Cardiac muscle cell (in vitro differentiated cells and primary cell): Measurements from ENCODE around the gene PQBP1. TPM values are rescaled to one million over a fixed set of nuclear protein-coding genes. Genes with fewer than 3 reads are reported as not detected.
A peak's percentile ranks its signal among the peaks of the same experiment; 100 is the strongest.

Experiments
- DNase-seq, 2 donors: peaks; one replicate each; pipeline versions ENCODE4 v3.0.0 to v3.0.0-alpha.2; 2010 to 2017; ENCODE audit warnings: low read depth in 1 of 2, low spot score in 1 of 2
- H3K27ac ChIP-seq: fragments of 200-600 bp; sonication (generic); 2 replicates; pipeline ENCODE4 v1.5.1; 2016
- H3K27me3 ChIP-seq: fragments of 200-600 bp; sonication (generic); 2 replicates; pipeline ENCODE4 v1.6.0; 2016; ENCODE audit warnings: control low read depth
- H3K36me3 ChIP-seq: fragments of 200-600 bp; sonication (generic); 2 replicates; pipeline ENCODE4 v1.5.1; 2016; ENCODE audit warnings: control low read depth
- H3K4me1 ChIP-seq: fragments of 200-600 bp; sonication (generic); 2 replicates; pipeline ENCODE4 v1.8.1; 2017; ENCODE audit warnings: low read depth, mild to moderate bottlenecking, mixed run types
- H3K4me3 ChIP-seq: fragments of 200-600 bp; sonication (generic); 2 replicates; pipeline ENCODE4 v1.5.1; 2016; ENCODE audit warnings: mild to moderate bottlenecking
- H3K9me3 ChIP-seq: fragments of 200-600 bp; sonication (generic); 2 replicates; pipeline ENCODE4 v1.5.1; 2017; ENCODE audit warnings: low read depth, mild to moderate bottlenecking, control low read depth
- polyA plus RNA-seq: library from polyadenylated mRNA; unstranded; fragments of >200 nt; fragmentation: Nextera tagmentation; extraction: Ambion mirVana; gene quantifications from 2 replicates; pipeline ENCODE4 v1.2.1, GENCODE V29; 2016
- total RNA-seq: library from RNA; depleted of rRNA; stranded (reverse); fragments of >200 nt; gene quantifications from 2 replicates; pipeline ENCODE4 v1.2.3, GENCODE V29; 2016
- TF ChIP-seq, protein P1 (sequence below): IDR thresholded peaks from 2 replicates; pipeline ENCODE4 v1.5.1; 2012; ENCODE audit warnings: low read depth, mild to moderate bottlenecking, low read length

The PQBP1 gene
- total and polyA plus RNA-seq, 2 experiments from 2014 or later: 74.8 to 114 TPM

- no peak overlapping the region for H3K27ac ChIP-seq
- H3K9me3 ChIP-seq: no peaks in the 10 kb centered on the region
- H3K36me3 ChIP-seq: peaks cover 7% of the 10 kb centered on the region
- no peaks in the 10 kb centered on the region for H3K4me1 ChIP-seq
- no peak overlapping the region for H3K4me3 ChIP-seq
- DNase-seq: no peak
- TF ChIP-seq, protein P1, sequence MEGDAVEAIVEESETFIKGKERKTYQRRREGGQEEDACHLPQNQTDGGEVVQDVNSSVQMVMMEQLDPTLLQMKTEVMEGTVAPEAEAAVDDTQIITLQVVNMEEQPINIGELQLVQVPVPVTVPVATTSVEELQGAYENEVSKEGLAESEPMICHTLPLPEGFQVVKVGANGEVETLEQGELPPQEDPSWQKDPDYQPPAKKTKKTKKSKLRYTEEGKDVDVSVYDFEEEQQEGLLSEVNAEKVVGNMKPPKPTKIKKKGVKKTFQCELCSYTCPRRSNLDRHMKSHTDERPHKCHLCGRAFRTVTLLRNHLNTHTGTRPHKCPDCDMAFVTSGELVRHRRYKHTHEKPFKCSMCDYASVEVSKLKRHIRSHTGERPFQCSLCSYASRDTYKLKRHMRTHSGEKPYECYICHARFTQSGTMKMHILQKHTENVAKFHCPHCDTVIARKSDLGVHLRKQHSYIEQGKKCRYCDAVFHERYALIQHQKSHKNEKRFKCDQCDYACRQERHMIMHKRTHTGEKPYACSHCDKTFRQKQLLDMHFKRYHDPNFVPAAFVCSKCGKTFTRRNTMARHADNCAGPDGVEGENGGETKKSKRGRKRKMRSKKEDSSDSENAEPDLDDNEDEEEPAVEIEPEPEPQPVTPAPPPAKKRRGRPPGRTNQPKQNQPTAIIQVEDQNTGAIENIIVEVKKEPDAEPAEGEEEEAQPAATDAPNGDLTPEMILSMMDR: no peak
- H3K27me3 ChIP-seq: no peaks in the 10 kb centered on the region
Observed at GRCh38 chrX:48934581-48935300, 37.0 kb downstream of the PQBP1 start.

GRCh38 chrX:48935301-48935670, 37.6 kb downstream of the PQBP1 start:
- Histone ChIP-seq H3K27ac (no peak overlapping the region), H3K4me3 (no peak overlapping the region), H3K4me1 (no peaks in the 10 kb centered on the region), H3K9me3 (no peaks in the 10 kb centered on the region), H3K27me3 (no peaks in the 10 kb centered on the region), H3K36me3 (peaks cover 7% of the 10 kb centered on the region)
- TF ChIP-seq, protein P1: no peak
- DNase-seq: no peak

DNA sequence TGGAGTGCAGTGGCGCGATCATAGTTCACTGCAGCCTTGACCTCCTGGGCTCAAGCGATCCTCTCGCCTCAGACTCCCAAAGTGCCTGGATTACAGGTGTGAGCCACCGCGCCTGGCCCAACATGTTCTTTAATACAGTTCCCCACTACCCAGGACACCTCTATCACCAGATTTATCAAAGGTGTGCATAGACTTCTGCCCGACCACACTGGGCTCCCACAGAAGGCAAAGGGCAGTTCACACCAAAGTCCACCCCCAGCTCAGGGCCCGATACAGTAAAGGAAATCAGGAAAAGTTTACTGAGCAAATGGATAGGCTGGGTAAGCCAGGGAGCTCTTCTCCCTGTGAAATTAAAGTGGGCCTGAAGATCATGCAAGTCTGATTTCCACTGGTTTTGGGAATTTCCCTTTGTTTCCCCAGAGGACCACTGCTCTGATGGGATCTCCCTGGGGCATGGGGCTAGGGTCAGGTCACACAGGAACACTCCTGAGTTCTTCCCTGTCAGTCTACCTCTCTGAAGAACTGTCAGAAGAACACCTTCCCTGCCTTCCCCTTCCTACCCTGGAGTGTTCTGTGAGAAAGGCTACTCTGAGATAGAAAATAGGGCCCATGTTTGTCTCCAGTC, 38.8 kb downstream of the PQBP1 start:
- H3K9me3 ChIP-seq: no peaks in the 10 kb centered on the region
- H3K4me1 ChIP-seq: no peaks in the 10 kb centered on the region
- DNase-seq: no peak
- H3K36me3 ChIP-seq: peaks cover 7% of the 10 kb centered on the region
- TF ChIP-seq, protein P1: no peak
- peak overlapping the region; percentile 84 for H3K27ac ChIP-seq
- H3K4me3 ChIP-seq: no peak overlapping the region
- H3K27me3 ChIP-seq: no peaks in the 10 kb centered on the region

GRCh38 chrX:48937054-48937907, 39.6 kb downstream of the PQBP1 start:
- Histone ChIP-seq H3K4me3 (no peak overlapping the region), H3K36me3 (peaks cover 7% of the 10 kb centered on the region), H3K27me3 (no peaks in the 10 kb centered on the region), H3K9me3 (no peaks in the 10 kb centered on the region), H3K27ac (peak overlapping the region; percentile 84), H3K4me1 (no peaks in the 10 kb centered on the region)
- TF ChIP-seq, protein P1: no peak
- peak; percentile 30 to 34 for DNase-seq

DNA sequence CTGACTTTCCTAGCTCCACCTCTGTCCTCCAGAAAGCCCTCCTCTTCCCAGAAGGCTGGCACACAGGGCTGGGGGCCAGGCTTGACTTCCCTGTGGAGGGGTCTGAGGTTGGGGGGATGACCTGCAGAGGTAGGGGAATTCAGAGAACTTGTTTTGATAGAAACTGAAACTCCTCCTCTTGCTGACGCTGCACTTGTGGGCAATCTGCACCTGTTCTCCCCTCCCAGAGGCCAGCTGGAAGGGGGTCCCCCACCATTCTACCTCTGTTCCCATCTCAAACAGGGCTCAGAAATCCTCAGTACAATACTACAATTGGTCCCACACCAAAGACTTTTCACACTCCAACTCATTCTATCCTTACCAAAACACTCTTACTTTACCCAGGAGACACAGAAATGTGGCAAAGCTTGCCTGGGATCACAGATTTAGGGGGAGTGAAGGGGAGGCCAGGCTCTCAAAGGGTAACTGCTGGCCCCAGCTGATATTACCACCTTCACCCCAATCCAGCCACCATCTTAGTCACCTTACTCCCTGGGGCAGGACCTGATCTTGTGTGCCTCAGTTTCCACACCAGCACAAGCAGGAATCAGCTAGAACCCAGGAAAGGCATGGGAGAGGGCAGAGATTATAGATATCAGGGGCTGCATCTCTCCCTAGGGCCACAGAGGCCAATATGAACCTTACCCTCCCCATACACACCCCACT, 41.1 kb downstream of the PQBP1 start:
- DNase-seq: no peak
- Histone ChIP-seq H3K4me1 (no peaks in the 10 kb centered on the region), H3K27ac (peak overlapping the region; percentile 23), H3K27me3 (no peaks in the 10 kb centered on the region), H3K4me3 (no peak overlapping the region), H3K36me3 (peaks cover 2% of the 10 kb centered on the region), H3K9me3 (no peaks in the 10 kb centered on the region)
- TF ChIP-seq, protein P1: no peak
